PFSK-1 (cell line): ENCODE measurements around the gene PPFIBP2.

Experiments
- POLR2AphosphoS5 ChIP-seq: IDR thresholded peaks from 2 replicates; pipeline ENCODE4 v1.6.1; 2012; ENCODE audit warnings: low read depth, mild to moderate bottlenecking, control low read depth, low read length, moderate library complexity
- SIN3A ChIP-seq: IDR thresholded peaks from 2 replicates; pipeline ENCODE4 v1.6.1; 2012; ENCODE audit warnings: mild to moderate bottlenecking, low read length, moderate library complexity, borderline replicate concordance; ENCODE audit not compliant: insufficient read depth
- TAF1 ChIP-seq: IDR thresholded peaks from 2 replicates; pipeline ENCODE4 v1.6.1; 2012; ENCODE audit warnings: low read length, control low read depth, borderline replicate concordance; ENCODE audit not compliant: insufficient read depth
- TF ChIP-seq, protein P1 (sequence below), 2 experiments: IDR thresholded peaks; 2 replicates each; pipeline versions ENCODE4 v1.6.1 to v1.8.0; 2011 to 2012; ENCODE audit warnings: low read depth in 2 of 2, low read length in 2 of 2, control low read depth in 1 of 2, inconsistent platforms in 1 of 2, mild to moderate bottlenecking in 1 of 2, moderate library complexity in 1 of 2; ENCODE audit not compliant: insufficient read depth in 1 of 2

- TF ChIP-seq POLR2AphosphoS5 (no peak), SIN3A (no peak), TAF1 (no peak)
- TF ChIP-seq, protein P1, sequence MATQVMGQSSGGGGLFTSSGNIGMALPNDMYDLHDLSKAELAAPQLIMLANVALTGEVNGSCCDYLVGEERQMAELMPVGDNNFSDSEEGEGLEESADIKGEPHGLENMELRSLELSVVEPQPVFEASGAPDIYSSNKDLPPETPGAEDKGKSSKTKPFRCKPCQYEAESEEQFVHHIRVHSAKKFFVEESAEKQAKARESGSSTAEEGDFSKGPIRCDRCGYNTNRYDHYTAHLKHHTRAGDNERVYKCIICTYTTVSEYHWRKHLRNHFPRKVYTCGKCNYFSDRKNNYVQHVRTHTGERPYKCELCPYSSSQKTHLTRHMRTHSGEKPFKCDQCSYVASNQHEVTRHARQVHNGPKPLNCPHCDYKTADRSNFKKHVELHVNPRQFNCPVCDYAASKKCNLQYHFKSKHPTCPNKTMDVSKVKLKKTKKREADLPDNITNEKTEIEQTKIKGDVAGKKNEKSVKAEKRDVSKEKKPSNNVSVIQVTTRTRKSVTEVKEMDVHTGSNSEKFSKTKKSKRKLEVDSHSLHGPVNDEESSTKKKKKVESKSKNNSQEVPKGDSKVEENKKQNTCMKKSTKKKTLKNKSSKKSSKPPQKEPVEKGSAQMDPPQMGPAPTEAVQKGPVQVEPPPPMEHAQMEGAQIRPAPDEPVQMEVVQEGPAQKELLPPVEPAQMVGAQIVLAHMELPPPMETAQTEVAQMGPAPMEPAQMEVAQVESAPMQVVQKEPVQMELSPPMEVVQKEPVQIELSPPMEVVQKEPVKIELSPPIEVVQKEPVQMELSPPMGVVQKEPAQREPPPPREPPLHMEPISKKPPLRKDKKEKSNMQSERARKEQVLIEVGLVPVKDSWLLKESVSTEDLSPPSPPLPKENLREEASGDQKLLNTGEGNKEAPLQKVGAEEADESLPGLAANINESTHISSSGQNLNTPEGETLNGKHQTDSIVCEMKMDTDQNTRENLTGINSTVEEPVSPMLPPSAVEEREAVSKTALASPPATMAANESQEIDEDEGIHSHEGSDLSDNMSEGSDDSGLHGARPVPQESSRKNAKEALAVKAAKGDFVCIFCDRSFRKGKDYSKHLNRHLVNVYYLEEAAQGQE (IDR thresholded peaks at IDR 0.05; ENCODE audit: insufficient read depth in 1 of 2, low read depth in 2 of 2, low read length in 2 of 2), result no peak
These were observed 82.2 kb downstream of the PPFIBP2 start for GRCh38 chr11:7595951-7596350.
